Upper lobe of left lung (tissue), 6 donors: ENCODE data around the gene ARHGEF1. TPM values are rescaled to one million over a fixed set of nuclear protein-coding genes. Genes with fewer than 3 reads are reported as not detected.

ENCODE experiments used
- ATAC-seq, 2 donors: fragments of 200-7000 bp; cut with Tn5 transposase; one replicate each; pipeline ENCODE4 v1.9.1; 2022; ENCODE audit warnings: mild to moderate bottlenecking in 2 of 2, moderate library complexity in 2 of 2; ENCODE audit not compliant: low FRiP score in 2 of 2
- DNase-seq, 2 donors: peaks; one replicate each; pipeline ENCODE4 v3.0.0-alpha.2; 2019 to 2020
- H3K27ac ChIP-seq, 4 donors: fragments of 200-600 bp; sonication (generic); one replicate each; pipeline ENCODE4 v1.5.1; 2016 to 2019
- H3K27me3 ChIP-seq, 4 donors: fragments of 200-600 bp; sonication (generic); one replicate each; pipeline ENCODE4 v1.5.1; 2017 to 2019
- H3K36me3 ChIP-seq, 4 donors: fragments of 200-600 bp; sonication (generic); one replicate each; pipeline ENCODE4 v1.5.1; 2016 to 2019
- H3K4me1 ChIP-seq, 4 donors: fragments of 200-600 bp; sonication (generic); one replicate each; pipeline ENCODE4 v1.5.1; 2018 to 2019
- H3K4me3 ChIP-seq, 4 donors: fragments of 200-600 bp; sonication (generic); one replicate each; pipeline ENCODE4 v1.5.1; 2017 to 2019; ENCODE audit warnings: mild to moderate bottlenecking in 2 of 4, moderate library complexity in 1 of 4
- H3K9me3 ChIP-seq, 4 donors: fragments of 200-600 bp; sonication (generic); one replicate each; pipeline ENCODE4 v1.5.1; 2018 to 2019
- CTCF ChIP-seq, 6 experiments: fragments of 450-650 bp in 4 of 6; fragments of 200-600 bp in 2 of 6; sonication (generic) in 2 of 6; IDR thresholded peaks; one replicate each; pipeline ENCODE4 v1.5.1; 2016 to 2019; ENCODE audit warnings: antibody characterized with exemption in 6 of 6
- EP300 ChIP-seq, 4 donors: sonication (generic); formaldehyde crosslinking; IDR thresholded peaks; one replicate each; pipeline ENCODE4 v1.5.1; 2017; ENCODE audit warnings: antibody characterized with exemption in 4 of 4, control low read depth in 2 of 4
- POLR2A ChIP-seq, 4 donors: fragments of 450-650 bp; IDR thresholded peaks; one replicate each; pipeline ENCODE4 v1.5.1; 2016 to 2017; ENCODE audit warnings: antibody characterized with exemption in 4 of 4, mild to moderate bottlenecking in 2 of 4
- POLR2AphosphoS5 ChIP-seq, 2 donors: sonication (generic); formaldehyde crosslinking; IDR thresholded peaks; one replicate each; pipeline ENCODE4 v1.5.1; 2017; ENCODE audit warnings: antibody characterized with exemption in 2 of 2
- WGBS, 2 donors: methylation state at CpG; one replicate each; pipeline ENCODE4 v1.1.5; 2017 to 2018; 5-methylcytosine and 5-hydroxymethylcytosine counted together
- small RNA-seq, 4 donors: library from RNA; depleted of rRNA; stranded (forward); fragments of <200 nt; gene quantifications; one replicate each; pipeline ENCODE3, GENCODE V24; 2016
- total RNA-seq, 6 donors: library from RNA; depleted of rRNA in 4 of 6; stranded (reverse); fragments of >200 nt in 4 of 6; gene quantifications; one replicate each; pipeline versions ENCODE4 v1.1.0 to v1.2.1, GENCODE V29; 2016 to 2021
- donor health status: DM: no; HTN: no; CAD: no; lungs with moderate emphysema.
- donor health status: DM: no; HTN: yes; CAD: no; lungs with severe emphysema.

Gene ARHGEF1
- total RNA-seq, 6 donors from 2014 or later, result 115 to 731 (median 233) TPM

DNA sequence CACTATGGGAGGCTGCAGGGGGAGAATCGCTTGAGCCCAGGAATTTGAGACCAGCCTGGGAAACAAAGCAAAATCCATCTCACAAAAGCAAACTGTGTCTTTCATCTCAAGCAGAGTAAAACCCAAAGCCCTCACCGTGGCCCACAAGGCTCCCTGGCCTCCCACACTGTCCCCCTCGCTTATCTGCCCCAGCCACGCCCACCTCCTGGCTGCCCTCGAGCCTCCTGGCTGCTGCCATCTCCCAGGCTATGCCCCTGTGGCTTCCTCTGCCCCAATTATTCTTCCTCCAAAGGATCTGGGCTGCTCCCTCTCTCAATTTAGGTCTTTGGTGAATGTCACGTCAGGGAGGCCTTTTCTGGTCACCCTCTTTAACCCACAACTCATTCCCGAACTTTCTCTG is 72.5 kb downstream of the ARHGEF1 start:
- TF ChIP-seq CTCF (IDR thresholded peaks at IDR 0.05), result no peak
- no peak for TF ChIP-seq EP300 (IDR thresholded peaks at IDR 0.05)
- TF ChIP-seq POLR2A (IDR thresholded peaks at IDR 0.05), result no peak
- TF ChIP-seq POLR2AphosphoS5 (IDR thresholded peaks at IDR 0.05), result no peak
- H3K27ac ChIP-seq, result peak overlapping the region in 1 of 4 donors; percentile 42
- DNase-seq (peak in 1 of 2 donors; percentile 32), ATAC-seq (no peak)
- no peak overlapping the region for H3K4me3 ChIP-seq
- peaks cover 0 to 24% (median 10%) of the 10 kb centered on the region in 4 donors for H3K36me3 ChIP-seq
- peaks cover 12 to 21% (median 20%) of the 10 kb centered on the region in 4 donors for H3K4me1 ChIP-seq
- H3K9me3 ChIP-seq, result no peaks in the 10 kb centered on the region
- H3K27me3 ChIP-seq, result no peaks in the 10 kb centered on the region
- 75 to 79% methylated on average over 7 of the region's 7 CpGs for WGBS, 2 donors

GRCh38 chr19:41956621-41957020 is 73.6 kb downstream of the ARHGEF1 start:
- peak overlapping the region in 1 of 4 donors; percentile 94 for H3K27ac ChIP-seq
- ATAC-seq, result no peak
- 92 to 96% methylated on average over 5 to 13 of the region's 13 CpGs for WGBS, 2 donors

More at GRCh38 chr19:41956621-41957020, 73.6 kb downstream of the ARHGEF1 start:
- Histone ChIP-seq H3K27me3 (no peaks in the 10 kb centered on the region), H3K9me3 (no peaks in the 10 kb centered on the region), H3K4me1 (peaks cover 12 to 21% (median 20%) of the 10 kb centered on the region in 4 donors), H3K4me3 (no peak overlapping the region), H3K36me3 (peaks cover 0 to 24% (median 10%) of the 10 kb centered on the region in 4 donors)
- TF ChIP-seq EP300 (IDR thresholded peaks at IDR 0.05), result no peak
- no peak for TF ChIP-seq CTCF (IDR thresholded peaks at IDR 0.05)
- TF ChIP-seq POLR2A (IDR thresholded peaks at IDR 0.05), result no peak
- no peak for TF ChIP-seq POLR2AphosphoS5 (IDR thresholded peaks at IDR 0.05)
- DNase-seq, result peak in 1 of 2 donors; percentile 65

Small RNA genes within 50 kb of the gene (small RNA-seq; reads per million reads assigned to genes)
- 0 to 0.55 (median 0) reads per million in 4 donors for gene MIR6797

Other genes with a start within 250 kb of the ARHGEF1 start
- under 1 TPM in 3 of 6 donors, not detected in 3; 0.23 to 0.30 (median 0.27) TPM for gene CEACAM7, start 194.9 kb upstream of the ARHGEF1 start, total RNA-seq
- 10 to 100 TPM in 4 of 6 donors, 1 to 10 TPM in 2; 5.5 to 55.2 (median 23.8) TPM for gene CEACAM5, start 174.6 kb upstream of the ARHGEF1 start, total RNA-seq
- gene CEACAM6, start 127.7 kb upstream of the ARHGEF1 start, total RNA-seq, result 100 to 1,000 TPM; 140 to 651 (median 539) TPM
- 1 to 10 TPM in 5 of 6 donors, not detected in 1; 1.4 to 6.0 (median 2.7) TPM for gene CEACAM3, start 86.6 kb upstream of the ARHGEF1 start, total RNA-seq
- not detected for gene LYPD4, start 38.5 kb upstream of the ARHGEF1 start, total RNA-seq
- not detected for gene DMRTC2, start 38.1 kb upstream of the ARHGEF1 start, total RNA-seq
- 1,000 to 10,000 TPM in 5 of 6 donors, 100 to 1,000 TPM in 1; 677 to 2,013 (median 1,382) TPM for gene RPS19, start 22.9 kb upstream of the ARHGEF1 start, total RNA-seq
- 1 to 10 TPM in 4 of 6 donors, under 1 TPM in 1, not detected in 1; 0.76 to 4.7 (median 4.1) TPM for gene CD79A, start 5.9 kb upstream of the ARHGEF1 start, total RNA-seq
- gene ERFL, start 45.3 kb downstream of the ARHGEF1 start, total RNA-seq, result 1 to 10 TPM in 2 of 6 donors, under 1 TPM in 3, not detected in 1; 0.20 to 6.3 (median 0.49) TPM
- gene RABAC1, start 76.1 kb downstream of the ARHGEF1 start, total RNA-seq, result 100 to 1,000 TPM in 5 of 6 donors, 10 to 100 TPM in 1; 59.7 to 222 (median 163) TPM
- under 1 TPM in 4 of 6 donors, not detected in 2; under 0.01 to 0.51 (median 0.15) TPM for gene ATP1A3, start 111.0 kb downstream of the ARHGEF1 start, total RNA-seq
- gene GRIK5, start 187.0 kb downstream of the ARHGEF1 start, total RNA-seq, result 1 to 10 TPM in 2 of 6 donors, under 1 TPM in 3, not detected in 1; 0.15 to 2.7 (median 0.54) TPM
- 10 to 100 TPM in 4 of 6 donors, 1 to 10 TPM in 2; 9.2 to 26.4 (median 13.3) TPM for gene ZNF574, start 193.0 kb downstream of the ARHGEF1 start, total RNA-seq
- 10 to 100 TPM in 1 of 6 donors, 1 to 10 TPM in 5; 1.3 to 12.0 (median 5.0) TPM for gene POU2F2, start 249.3 kb downstream of the ARHGEF1 start, total RNA-seq